VCaP (cell line): ENCODE measurements around the gene PERCC1.

ENCODE experiments used
- H3K27ac ChIP-seq: fragments of 450-650 bp; 2 replicates; pipeline ENCODE4 v1.5.1; 2017
- CTCF ChIP-seq: fragments of 450-650 bp; conservative IDR thresholded peaks from 2 replicates; pipeline ENCODE4 v1.5.1; 2017; ENCODE audit warnings: mild to moderate bottlenecking, moderate library complexity

The PERCC1 gene

DNA sequence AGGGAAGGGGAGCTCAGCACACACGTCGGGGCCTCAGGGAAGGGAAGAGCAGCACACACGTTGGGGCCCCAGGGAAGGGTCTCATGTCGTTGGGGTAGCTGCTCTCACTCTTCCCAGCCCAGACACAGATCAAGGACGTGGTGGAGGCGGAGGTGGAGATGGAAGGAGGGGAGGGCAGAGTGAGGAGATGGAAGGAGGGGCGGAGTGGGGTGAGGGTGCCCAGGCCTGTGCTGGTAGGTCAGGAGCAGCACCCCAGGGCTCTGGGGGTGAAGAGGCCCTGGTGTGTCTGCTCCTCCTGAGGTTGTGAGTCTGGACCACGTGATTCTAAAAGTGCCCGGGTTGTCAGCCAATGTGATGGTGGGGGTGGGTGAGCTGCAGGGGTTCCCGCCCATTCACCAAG is 29.1 kb downstream of the PERCC1 start:
- no peak for TF ChIP-seq CTCF

GRCh38 chr16:1460602-1461138 is 29.8 kb downstream of the PERCC1 start:
- H3K27ac ChIP-seq, result no peak overlapping the region
- TF ChIP-seq CTCF, result no peak

More for the DNA sequence above, 29.1 kb downstream of the PERCC1 start:
- no peak overlapping the region for H3K27ac ChIP-seq

GRCh38 chr16:1461146-1461545 is 30.3 kb downstream of the PERCC1 start:
- TF ChIP-seq CTCF, result no peak

GRCh38 chr16:1464196-1464893 is 33.5 kb downstream of the PERCC1 start:
- TF ChIP-seq CTCF, result no peak
- no peak overlapping the region for H3K27ac ChIP-seq

More at GRCh38 chr16:1461146-1461545, 30.3 kb downstream of the PERCC1 start:
- H3K27ac ChIP-seq, result no peak overlapping the region

GRCh38 chr16:1464894-1465566 is 34.2 kb downstream of the PERCC1 start:
- TF ChIP-seq CTCF, result no peak
- no peak overlapping the region for H3K27ac ChIP-seq

GRCh38 chr16:1465567-1465915 is 34.7 kb downstream of the PERCC1 start:
- no peak overlapping the region for H3K27ac ChIP-seq
- TF ChIP-seq CTCF, result no peak

- no peak for TF ChIP-seq CTCF
- no peak overlapping the region for H3K27ac ChIP-seq
Measured at GRCh38 chr16:1466054-1466453, 35.2 kb downstream of the PERCC1 start.
